GM23338 (cell line): ENCODE data around the gene ZNF761.
"Not testable (repeated sequence)": the region's sequence is repeated elsewhere in the genome, so short reads cannot be mapped to it uniquely, and the experiment has no call there.

Experiments
- CTCF ChIP-seq, 2 experiments: fragments of 200-600 bp in 1 of 2; sonication (generic) in 1 of 2; conservative IDR thresholded peaks; 2 replicates each; pipeline versions ENCODE4 v1.5.1 to v1.6.1; 2016 to 2017; ENCODE audit warnings: antibody characterized with exemption in 2 of 2, low read depth in 2 of 2, mild to moderate bottlenecking in 2 of 2, moderate library complexity in 1 of 2
- EZH2 ChIP-seq: fragments of 200-600 bp; sonication (generic); IDR thresholded peaks from one replicate; pipeline ENCODE4 v1.8.0; 2017; ENCODE audit warnings: antibody characterized with exemption, mild to moderate bottlenecking, low read depth; ENCODE audit not compliant: unreplicated experiment
- POLR2AphosphoS5 ChIP-seq: IDR thresholded peaks from 2 replicates; pipeline ENCODE4 v1.6.1; 2016; ENCODE audit warnings: antibody characterized with exemption, low read depth

- not testable (repeated sequence) for TF ChIP-seq CTCF (conservative IDR thresholded peaks at IDR 0.05; ENCODE audit: low read depth in 2 of 2); EZH2; POLR2AphosphoS5
These were observed 33.9 kb upstream of the ZNF761 start for GRCh38 chr19:53397918-53398317.
